ENCODE measurements around the gene YAP1. TPM values are rescaled to one million over a fixed set of nuclear protein-coding genes. Genes with fewer than 3 reads are reported as not detected.

YAP1 gene
- total RNA-seq, 2 donors from 2014 or later, result 137 to 210 TPM

- Histone ChIP-seq H3K4me3 (no peak overlapping the region), H3K4me1 (replicated peaks) (no peaks in the 10 kb centered on the region), H3K27me3 (replicated peaks; ENCODE audit: insufficient read depth) (no peaks in the 10 kb centered on the region), H3K9me3 (no peaks in the 10 kb centered on the region), H3K27ac (no peak overlapping the region), H3K36me3 (no peaks in the 10 kb centered on the region)
- DNase-seq (ENCODE audit: low spot score), result no peak
- TF ChIP-seq POLR2AphosphoS5 (IDR thresholded peaks at IDR 0.05) (no peak), POLR2A (IDR thresholded peaks at IDR 0.05) (no peak), CTCF (IDR thresholded peaks at IDR 0.05) (no peak)
- 23% methylated on average over 4 of the region's 4 CpGs for WGBS
- intact Hi-C loops (cut with DNase I), result no loop called here
Measured at GRCh38 chr11:102144357-102145355, 34.4 kb downstream of the YAP1 start.

- intact Hi-C loops (cut with DNase I), result no loop called here
- H3K27ac ChIP-seq, result no peak overlapping the region
- no peaks in the 10 kb centered on the region for H3K36me3 ChIP-seq
- no peaks in the 10 kb centered on the region for H3K9me3 ChIP-seq
- no peak for DNase-seq (ENCODE audit: low spot score)
- H3K4me1 ChIP-seq (replicated peaks), result no peaks in the 10 kb centered on the region
- H3K27me3 ChIP-seq (replicated peaks; ENCODE audit: insufficient read depth), result no peaks in the 10 kb centered on the region
- H3K4me3 ChIP-seq, result no peak overlapping the region
- no peak for TF ChIP-seq POLR2A (IDR thresholded peaks at IDR 0.05)
- TF ChIP-seq CTCF (IDR thresholded peaks at IDR 0.05), result no peak
- TF ChIP-seq POLR2AphosphoS5 (IDR thresholded peaks at IDR 0.05), result no peak
- 56% methylated on average over 4 of the region's 4 CpGs for WGBS
Measured at GRCh38 chr11:102147015-102147414, 36.8 kb downstream of the YAP1 start.

GRCh38 chr11:102147632-102148031 is 37.4 kb downstream of the YAP1 start:
- H3K27ac ChIP-seq, result no peak overlapping the region
- no peak for TF ChIP-seq POLR2A (IDR thresholded peaks at IDR 0.05)
- TF ChIP-seq POLR2AphosphoS5 (IDR thresholded peaks at IDR 0.05), result no peak
- TF ChIP-seq CTCF (IDR thresholded peaks at IDR 0.05), result no peak
- intact Hi-C loops (cut with DNase I), result no loop called here
- H3K27me3 ChIP-seq (replicated peaks; ENCODE audit: insufficient read depth), result no peaks in the 10 kb centered on the region
- H3K4me3 ChIP-seq, result no peak overlapping the region
- no peak for DNase-seq (ENCODE audit: low spot score)
- no peaks in the 10 kb centered on the region for H3K36me3 ChIP-seq
- no peaks in the 10 kb centered on the region for H3K9me3 ChIP-seq
- WGBS, result 93% methylated on average over 2 of the region's 2 CpGs
- H3K4me1 ChIP-seq (replicated peaks), result no peaks in the 10 kb centered on the region

- no peak for TF ChIP-seq POLR2AphosphoS5 (IDR thresholded peaks at IDR 0.05)
- intact Hi-C loops (cut with DNase I), result no loop called here
- Histone ChIP-seq H3K4me1 (replicated peaks) (no peaks in the 10 kb centered on the region), H3K9me3 (no peaks in the 10 kb centered on the region), H3K36me3 (no peaks in the 10 kb centered on the region), H3K4me3 (no peak overlapping the region), H3K27me3 (replicated peaks; ENCODE audit: insufficient read depth) (no peaks in the 10 kb centered on the region), H3K27ac (no peak overlapping the region)
- DNase-seq (ENCODE audit: low spot score), result no peak
Measured at GRCh38 chr11:102148059-102148458, 37.8 kb downstream of the YAP1 start.

GRCh38 chr11:102151784-102152525 is 41.7 kb downstream of the YAP1 start:
- intact Hi-C loops (cut with DNase I), result no loop called here

More at GRCh38 chr11:102151784-102152525, 41.7 kb downstream of the YAP1 start:
- WGBS, result 93% methylated on average over 6 of the region's 6 CpGs
- Histone ChIP-seq H3K27ac (no peak overlapping the region), H3K27me3 (replicated peaks; ENCODE audit: insufficient read depth) (no peaks in the 10 kb centered on the region), H3K9me3 (no peaks in the 10 kb centered on the region), H3K36me3 (no peaks in the 10 kb centered on the region), H3K4me1 (replicated peaks) (no peaks in the 10 kb centered on the region), H3K4me3 (no peak overlapping the region)
- DNase-seq (ENCODE audit: low spot score), result no peak
- TF ChIP-seq CTCF (IDR thresholded peaks at IDR 0.05) (no peak), POLR2A (IDR thresholded peaks at IDR 0.05) (no peak), POLR2AphosphoS5 (IDR thresholded peaks at IDR 0.05) (no peak)
